Vagina (tissue), 2 donors: Measurements from ENCODE around the gene OR4N2. TPM values are rescaled to one million over a fixed set of nuclear protein-coding genes. Genes with fewer than 3 reads are reported as not detected.
"Not testable (repeated sequence)": the region's sequence is repeated elsewhere in the genome, so short reads cannot be mapped to it uniquely, and the experiment has no call there.

Experiments
- DNase-seq, 2 donors: peaks; one replicate each; pipeline ENCODE4 v3.0.0-alpha.2; 2017; ENCODE audit errors: extremely low spot score in 2 of 2
- H3K27ac ChIP-seq: fragments of 200-600 bp; sonication (generic); one replicate; pipeline ENCODE4 v1.5.1; 2019
- H3K27me3 ChIP-seq: fragments of 200-600 bp; sonication (generic); one replicate; pipeline ENCODE4 v1.5.1; 2019
- H3K36me3 ChIP-seq, 2 donors: fragments of 200-600 bp; sonication (generic); one replicate each; pipeline ENCODE4 v1.5.1; 2017 to 2019
- H3K4me1 ChIP-seq: fragments of 200-600 bp; sonication (generic); one replicate; pipeline ENCODE4 v1.5.1; 2019
- H3K4me3 ChIP-seq, 2 donors: fragments of 200-600 bp; sonication (generic); 1 replicate in 1 of 2; 2 replicates in 1 of 2; pipeline ENCODE4 v1.5.1; 2016 to 2019
- H3K9me3 ChIP-seq: fragments of 200-600 bp; sonication (generic); one replicate; pipeline ENCODE4 v1.5.1; 2019
- POLR2A ChIP-seq, 2 donors: fragments of 450-650 bp; IDR thresholded peaks; one replicate each; pipeline ENCODE4 v1.6.1; 2017; ENCODE audit warnings: antibody characterized with exemption in 2 of 2, mild to moderate bottlenecking in 2 of 2, moderate library complexity in 2 of 2
- POLR2AphosphoS5 ChIP-seq, 2 donors: sonication (generic); formaldehyde crosslinking; IDR thresholded peaks; one replicate each; pipeline ENCODE4 v1.9.0; 2017; ENCODE audit warnings: antibody characterized with exemption in 2 of 2, mild to moderate bottlenecking in 2 of 2, low read depth in 1 of 2; ENCODE audit not compliant: insufficient read depth in 1 of 2
- intact Hi-C: fragments of 100-400 bp; cut with DNase I; formaldehyde crosslinking; loops from one replicate; pipeline ENCODE4 v1.15.1; 2023
- total RNA-seq: library from RNA; depleted of rRNA; stranded (reverse); fragments of >200 nt; gene quantifications from one replicate; pipeline ENCODE4 v1.2.3, GENCODE V29; 2016
- TF ChIP-seq, protein P1 (sequence below), 3 experiments: fragments of 450-650 bp in 2 of 3; fragments of 200-600 bp in 1 of 3; sonication (generic) in 1 of 3; IDR thresholded peaks; one replicate each; pipeline ENCODE4 v1.5.1; 2017 to 2019; ENCODE audit warnings: antibody characterized with exemption in 3 of 3, mild to moderate bottlenecking in 2 of 3, moderate library complexity in 2 of 3

The OR4N2 gene
- total RNA-seq, 1 donor from 2014 or later = not detected

DNA sequence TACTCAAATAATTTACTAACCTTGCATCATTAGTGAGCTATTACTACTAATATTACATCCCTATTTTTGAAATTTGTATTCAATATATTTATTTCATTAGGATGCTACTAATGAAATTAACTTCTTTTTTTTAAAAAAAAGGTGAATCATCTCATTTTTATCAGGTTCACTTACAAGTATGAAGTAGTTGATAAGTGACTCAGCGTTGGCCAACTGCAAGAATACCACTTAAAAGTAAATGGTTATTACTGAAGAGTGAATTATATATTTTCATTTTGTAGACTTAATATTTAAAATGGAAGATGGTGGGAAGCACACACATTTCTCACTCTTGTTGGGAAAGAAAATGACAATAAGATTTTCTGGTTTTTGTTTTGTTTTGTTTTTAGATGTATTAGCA, 19.6 kb downstream of the OR4N2 start:
- no peaks in the 10 kb centered on the region for H3K27me3 ChIP-seq
- H3K4me1 ChIP-seq = no peaks in the 10 kb centered on the region
- H3K27ac ChIP-seq = no peak overlapping the region
- intact Hi-C loops = no loop called here
- no peak overlapping the region for H3K4me3 ChIP-seq
- H3K9me3 ChIP-seq = no peaks in the 10 kb centered on the region
- TF ChIP-seq POLR2AphosphoS5 (IDR thresholded peaks at IDR 0.05; ENCODE audit: insufficient read depth in 1 of 2, low read depth in 1 of 2) (no peak), POLR2A (IDR thresholded peaks at IDR 0.05) (no peak)
- TF ChIP-seq, protein P1, sequence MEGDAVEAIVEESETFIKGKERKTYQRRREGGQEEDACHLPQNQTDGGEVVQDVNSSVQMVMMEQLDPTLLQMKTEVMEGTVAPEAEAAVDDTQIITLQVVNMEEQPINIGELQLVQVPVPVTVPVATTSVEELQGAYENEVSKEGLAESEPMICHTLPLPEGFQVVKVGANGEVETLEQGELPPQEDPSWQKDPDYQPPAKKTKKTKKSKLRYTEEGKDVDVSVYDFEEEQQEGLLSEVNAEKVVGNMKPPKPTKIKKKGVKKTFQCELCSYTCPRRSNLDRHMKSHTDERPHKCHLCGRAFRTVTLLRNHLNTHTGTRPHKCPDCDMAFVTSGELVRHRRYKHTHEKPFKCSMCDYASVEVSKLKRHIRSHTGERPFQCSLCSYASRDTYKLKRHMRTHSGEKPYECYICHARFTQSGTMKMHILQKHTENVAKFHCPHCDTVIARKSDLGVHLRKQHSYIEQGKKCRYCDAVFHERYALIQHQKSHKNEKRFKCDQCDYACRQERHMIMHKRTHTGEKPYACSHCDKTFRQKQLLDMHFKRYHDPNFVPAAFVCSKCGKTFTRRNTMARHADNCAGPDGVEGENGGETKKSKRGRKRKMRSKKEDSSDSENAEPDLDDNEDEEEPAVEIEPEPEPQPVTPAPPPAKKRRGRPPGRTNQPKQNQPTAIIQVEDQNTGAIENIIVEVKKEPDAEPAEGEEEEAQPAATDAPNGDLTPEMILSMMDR (IDR thresholded peaks at IDR 0.05) = no peak
- no peak for DNase-seq
- H3K36me3 ChIP-seq = no peaks in the 10 kb centered on the region

DNA sequence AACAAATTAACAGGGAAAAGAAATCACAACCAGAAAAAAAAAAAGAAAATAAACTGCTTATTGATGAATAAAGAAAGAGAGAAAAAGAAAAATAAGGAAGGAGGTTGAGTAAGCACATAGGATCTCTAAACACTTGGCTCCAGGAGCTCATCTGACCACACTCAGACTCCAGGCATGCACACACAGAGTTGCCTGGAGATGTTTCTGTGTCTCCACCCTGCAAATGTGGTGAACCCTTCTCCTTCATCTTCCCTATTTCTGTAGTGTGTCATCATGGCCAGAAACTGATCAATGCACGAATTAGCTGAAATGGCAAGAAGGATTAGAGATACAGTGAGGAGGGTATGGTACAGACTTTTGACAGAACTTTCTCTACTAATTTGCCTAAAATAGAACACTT, 20.2 kb downstream of the OR4N2 start:
- no peaks in the 10 kb centered on the region for H3K27me3 ChIP-seq
- no peaks in the 10 kb centered on the region for H3K4me1 ChIP-seq
- no peak overlapping the region for H3K27ac ChIP-seq
- DNase-seq = no peak
- no peak overlapping the region for H3K4me3 ChIP-seq
- intact Hi-C loops = no loop called here
- no peaks in the 10 kb centered on the region for H3K36me3 ChIP-seq
- no peak for TF ChIP-seq POLR2A (IDR thresholded peaks at IDR 0.05)
- TF ChIP-seq, protein P1 (IDR thresholded peaks at IDR 0.05) = no peak
- TF ChIP-seq POLR2AphosphoS5 (IDR thresholded peaks at IDR 0.05; ENCODE audit: insufficient read depth in 1 of 2, low read depth in 1 of 2) = no peak
- no peaks in the 10 kb centered on the region for H3K9me3 ChIP-seq

DNA sequence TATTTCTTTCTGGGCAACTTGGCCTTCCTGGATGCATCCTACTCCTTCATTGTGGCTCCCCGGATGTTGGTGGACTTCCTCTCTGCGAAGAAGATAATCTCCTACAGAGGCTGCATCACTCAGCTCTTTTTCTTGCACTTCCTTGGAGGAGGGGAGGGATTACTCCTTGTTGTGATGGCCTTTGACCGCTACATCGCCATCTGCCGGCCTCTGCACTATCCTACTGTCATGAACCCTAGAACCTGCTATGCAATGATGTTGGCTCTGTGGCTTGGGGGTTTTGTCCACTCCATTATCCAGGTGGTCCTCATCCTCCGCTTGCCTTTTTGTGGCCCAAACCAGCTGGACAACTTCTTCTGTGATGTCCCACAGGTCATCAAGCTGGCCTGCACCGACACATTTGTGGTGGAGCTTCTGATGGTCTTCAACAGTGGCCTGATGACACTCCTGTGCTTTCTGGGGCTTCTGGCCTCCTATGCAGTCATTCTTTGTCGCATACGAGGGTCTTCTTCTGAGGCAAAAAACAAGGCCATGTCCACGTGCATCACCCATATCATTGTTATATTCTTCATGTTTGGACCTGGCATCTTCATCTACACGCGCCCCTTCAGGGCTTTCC, 24.2 kb downstream of the OR4N2 start:
- H3K4me3 ChIP-seq, H3K36me3 ChIP-seq, H3K4me1 ChIP-seq, H3K27ac ChIP-seq, intact Hi-C loops, H3K9me3 ChIP-seq, DNase-seq, H3K27me3 ChIP-seq: not testable (repeated sequence)

DNA sequence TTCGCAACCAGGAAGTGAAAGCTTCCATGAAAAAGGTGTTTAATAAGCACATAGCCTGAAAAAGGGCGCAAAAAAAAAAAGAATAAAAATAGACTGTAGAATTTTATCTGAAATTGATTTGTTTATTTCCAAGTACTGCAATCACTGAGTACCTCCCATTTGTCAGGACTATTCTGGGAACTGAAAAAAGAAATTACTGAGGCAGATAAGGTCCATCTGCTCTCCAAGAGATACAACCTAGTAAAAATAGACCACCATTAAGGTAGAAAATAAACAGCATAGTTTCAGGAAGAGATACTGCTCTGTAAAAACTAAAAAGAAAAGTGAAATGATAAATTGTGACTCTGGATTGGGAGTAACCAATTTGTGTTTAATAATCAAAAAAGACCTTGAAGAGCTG, 24.7 kb downstream of the OR4N2 start:
- DNase-seq = no peak
- Histone ChIP-seq H3K4me3 (no peak overlapping the region), H3K4me1 (no peaks in the 10 kb centered on the region), H3K27ac (no peak overlapping the region), H3K36me3 (no peaks in the 10 kb centered on the region), H3K27me3 (no peaks in the 10 kb centered on the region), H3K9me3 (no peaks in the 10 kb centered on the region)
- intact Hi-C loops = no loop called here
- TF ChIP-seq, protein P1 (IDR thresholded peaks at IDR 0.05) = no peak
- TF ChIP-seq POLR2A (IDR thresholded peaks at IDR 0.05) (no peak), POLR2AphosphoS5 (IDR thresholded peaks at IDR 0.05; ENCODE audit: insufficient read depth in 1 of 2, low read depth in 1 of 2) (no peak)

DNA sequence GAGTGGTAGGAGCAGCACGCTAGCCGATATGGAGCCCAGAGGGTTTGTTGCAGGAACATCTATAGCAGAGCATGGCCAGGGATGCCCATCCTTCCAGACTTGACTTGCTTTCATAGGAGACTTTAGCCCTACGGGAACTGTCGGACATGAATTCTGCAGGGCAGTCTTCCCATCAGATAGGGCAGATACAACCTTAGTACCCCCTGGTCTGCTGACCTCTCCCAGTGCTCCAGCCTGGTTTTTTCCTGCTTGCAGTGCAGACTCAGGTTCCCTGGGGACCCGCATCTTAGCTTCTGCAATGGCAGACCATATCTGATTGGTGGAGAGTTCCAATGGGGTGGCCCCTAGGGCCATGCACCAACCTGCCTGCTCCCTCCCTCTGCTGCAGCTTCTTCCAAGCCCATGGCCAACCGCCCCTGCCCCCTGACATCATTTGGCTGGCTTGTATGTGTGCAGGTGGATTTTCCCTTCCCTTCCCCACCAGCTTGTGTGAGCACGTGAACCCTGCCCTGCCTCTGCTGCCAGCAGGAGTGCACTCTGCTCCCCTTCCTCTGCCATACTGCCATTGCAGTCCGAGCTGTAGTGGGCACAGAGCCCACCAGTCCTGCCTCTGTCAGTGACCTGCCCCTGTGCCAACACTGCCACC, 30.8 kb downstream of the OR4N2 start:
- intact Hi-C loops, H3K27ac ChIP-seq, H3K4me1 ChIP-seq, H3K4me3 ChIP-seq, H3K36me3 ChIP-seq, H3K9me3 ChIP-seq, H3K27me3 ChIP-seq, DNase-seq: not testable (repeated sequence)

DNA sequence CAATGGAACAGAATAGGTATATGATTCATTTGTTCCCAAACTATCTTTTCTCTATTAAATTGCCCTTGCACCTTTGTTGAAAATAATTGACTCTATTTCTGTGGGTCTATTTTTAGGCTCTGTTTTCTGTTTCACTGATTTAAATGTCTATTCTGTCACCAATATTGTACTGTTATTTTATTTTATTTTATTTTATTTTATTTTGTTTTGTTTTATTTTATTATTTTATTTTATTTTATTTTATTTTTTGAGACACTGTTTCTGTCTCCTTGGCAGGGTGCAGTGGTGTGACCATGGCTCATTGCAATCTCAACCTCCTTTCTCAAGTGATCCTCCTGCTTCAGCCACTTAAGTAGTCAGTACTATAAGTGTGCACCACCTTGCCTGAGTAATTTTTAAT, 34.9 kb downstream of the OR4N2 start:
- Histone ChIP-seq H3K27ac (no peak overlapping the region), H3K4me3 (no peak overlapping the region), H3K9me3 (no peaks in the 10 kb centered on the region), H3K36me3 (no peaks in the 10 kb centered on the region), H3K4me1 (no peaks in the 10 kb centered on the region), H3K27me3 (no peaks in the 10 kb centered on the region)
- DNase-seq = no peak
- intact Hi-C loops = no loop called here
- TF ChIP-seq, protein P1 (IDR thresholded peaks at IDR 0.05) = no peak
- TF ChIP-seq POLR2AphosphoS5 (IDR thresholded peaks at IDR 0.05; ENCODE audit: insufficient read depth in 1 of 2, low read depth in 1 of 2) (no peak), POLR2A (IDR thresholded peaks at IDR 0.05) (no peak)
